Neural progenitor cell (in vitro differentiated cells): Measurements from ENCODE around the gene CNNM3. TPM values are rescaled to one million over a fixed set of nuclear protein-coding genes. Genes with fewer than 3 reads are reported as not detected.

Experiments used
- DNase-seq: peaks from one replicate; pipeline ENCODE4 v3.0.0-alpha.2; 2016; ENCODE audit warnings: low spot score
- H2AFZ ChIP-seq: fragments of 200-600 bp; sonication (generic); replicated peaks from 2 replicates; pipeline ENCODE4 v1.6.1; 2016; ENCODE audit warnings: antibody characterized with exemption
- H3F3A ChIP-seq: fragments of 200-600 bp; sonication (generic); 2 replicates; pipeline ENCODE4 v1.6.1; 2016; ENCODE audit warnings: antibody characterized with exemption, low read depth
- H3K27ac ChIP-seq: fragments of 200-600 bp; sonication (generic); 2 replicates; pipeline ENCODE4 v1.5.1; 2016; ENCODE audit warnings: mild to moderate bottlenecking
- H3K27me3 ChIP-seq: fragments of 200-600 bp; sonication (generic); 2 replicates; pipeline ENCODE4 v1.6.1; 2016; ENCODE audit warnings: mild to moderate bottlenecking, moderate library complexity
- H3K36me3 ChIP-seq: fragments of 200-600 bp; sonication (generic); 2 replicates; pipeline ENCODE4 v1.5.1; 2016
- H3K4me1 ChIP-seq: fragments of 200-600 bp; sonication (generic); 2 replicates; pipeline ENCODE4 v1.6.1; 2016; ENCODE audit warnings: mixed run types
- H3K4me2 ChIP-seq: fragments of 200-600 bp; sonication (generic); 2 replicates; pipeline ENCODE4 v1.6.1; 2016
- H3K4me3 ChIP-seq: fragments of 200-600 bp; sonication (generic); 2 replicates; pipeline ENCODE4 v1.5.1; 2016
- H3K79me2 ChIP-seq: fragments of 200-600 bp; sonication (generic); 2 replicates; pipeline ENCODE4 v1.6.1; 2016; ENCODE audit warnings: low read depth
- H3K9ac ChIP-seq: fragments of 200-600 bp; sonication (generic); 2 replicates; pipeline ENCODE4 v1.6.1; 2016
- H3K9me3 ChIP-seq: fragments of 200-600 bp; sonication (generic); 2 replicates; pipeline ENCODE4 v1.5.1; 2016; ENCODE audit warnings: low read depth
- H4K20me1 ChIP-seq: fragments of 200-600 bp; sonication (generic); 2 replicates; pipeline ENCODE4 v1.6.1; 2016; ENCODE audit warnings: low read depth
- H3K27ac Mint-ChIP-seq: 3 replicates; pipeline ENCODE4 v1.8.0; 2021; ENCODE audit warnings: mixed read lengths
- H3K27me3 Mint-ChIP-seq: 2 replicates; pipeline ENCODE4 v1.8.0; 2022; ENCODE audit warnings: low read depth, mild to moderate bottlenecking, inconsistent platforms, moderate library complexity, mixed read lengths; ENCODE audit not compliant: insufficient read depth
- H3K36me3 Mint-ChIP-seq: 3 replicates; pipeline ENCODE4 v1.8.0; 2021; ENCODE audit warnings: mixed read lengths
- H3K4me1 Mint-ChIP-seq: 3 replicates; pipeline ENCODE4 v1.8.0; 2021; ENCODE audit warnings: mixed read lengths
- H3K4me3 Mint-ChIP-seq: 3 replicates; pipeline ENCODE4 v1.8.0; 2021; ENCODE audit warnings: mild to moderate bottlenecking, moderate library complexity, mixed read lengths
- H3K9me3 Mint-ChIP-seq: 3 replicates; pipeline ENCODE4 v1.8.0; 2020; ENCODE audit warnings: mixed read lengths
- CTCF ChIP-seq: fragments of 200-600 bp; sonication (generic); IDR thresholded peaks from 2 replicates; pipeline ENCODE4 v1.5.1; 2017; ENCODE audit warnings: antibody characterized with exemption, mild to moderate bottlenecking
- EZH2 ChIP-seq: fragments of 200-600 bp; sonication (generic); IDR thresholded peaks from 2 replicates; pipeline ENCODE4 v1.6.1; 2017; ENCODE audit warnings: antibody characterized with exemption, mild to moderate bottlenecking, moderate library complexity
- EZH2phosphoT487 ChIP-seq: fragments of 200-600 bp; sonication (generic); IDR thresholded peaks from 2 replicates; pipeline ENCODE4 v1.6.1; 2017; ENCODE audit warnings: antibody characterized with exemption
- total RNA-seq: library from RNA; depleted of rRNA; stranded (reverse); fragments of >200 nt; gene quantifications from 2 replicates; pipeline ENCODE4 v1.2.3, GENCODE V29; 2015; ENCODE audit warnings: low replicate concordance

CNNM3 gene
- total RNA-seq, 1 donor from 2014 or later = 11.1 TPM

GRCh38 chr2:96810783-96811192 is 5.3 kb upstream of the CNNM3 start:
- H3K9me3 Mint-ChIP-seq = no peaks in the 10 kb centered on the region
- peaks cover 4% of the 10 kb centered on the region for H3K4me1 ChIP-seq
- no peaks in the 10 kb centered on the region for H3K79me2 ChIP-seq
- no peaks in the 10 kb centered on the region for H3K9me3 ChIP-seq
- no peak for DNase-seq
- H3K27me3 Mint-ChIP-seq = peaks cover 6% of the 10 kb centered on the region
- no peak overlapping the region for H3K27ac Mint-ChIP-seq
- peaks cover 4% of the 10 kb centered on the region for H3K27me3 ChIP-seq
- H3K36me3 Mint-ChIP-seq = peaks cover 26% of the 10 kb centered on the region
- peaks cover 10% of the 10 kb centered on the region for H3F3A ChIP-seq
- peaks cover 9% of the 10 kb centered on the region for H4K20me1 ChIP-seq
- TF ChIP-seq EZH2phosphoT487 (no peak), CTCF (no peak), EZH2 (no peak)
- H3K4me3 Mint-ChIP-seq = no peak overlapping the region
- H3K4me2 ChIP-seq = no peak overlapping the region
- no peak overlapping the region for H3K27ac ChIP-seq
- no peaks in the 10 kb centered on the region for H3K36me3 ChIP-seq
- H3K4me1 Mint-ChIP-seq = peaks cover 15% of the 10 kb centered on the region
- no peak overlapping the region for H3K4me3 ChIP-seq
- H2AFZ ChIP-seq = no peak overlapping the region
- no peak overlapping the region for H3K9ac ChIP-seq

- no peaks in the 10 kb centered on the region for H3K36me3 ChIP-seq
- no peak overlapping the region for H3K4me2 ChIP-seq
- no peak for TF ChIP-seq EZH2
- TF ChIP-seq CTCF = no peak
- no peak for TF ChIP-seq EZH2phosphoT487
Measured at GRCh38 chr2:96811917-96812316, 4.2 kb upstream of the CNNM3 start.

GRCh38 chr2:96813656-96814055 is 2.4 kb upstream of the CNNM3 start:
- no peak overlapping the region for H3K9ac ChIP-seq
- no peak overlapping the region for H3K4me2 ChIP-seq
- peaks cover 20% of the 10 kb centered on the region for H3F3A ChIP-seq
- Mint-ChIP-seq H3K4me1 (peaks cover 23% of the 10 kb centered on the region), H3K36me3 (peaks cover 25% of the 10 kb centered on the region), H3K27ac (no peak overlapping the region), H3K4me3 (no peak overlapping the region), H3K27me3 (peaks cover 7% of the 10 kb centered on the region), H3K9me3 (no peaks in the 10 kb centered on the region)
- no peaks in the 10 kb centered on the region for H3K36me3 ChIP-seq
- peaks cover 27% of the 10 kb centered on the region for H4K20me1 ChIP-seq
- H3K27ac ChIP-seq = no peak overlapping the region
- H3K4me1 ChIP-seq = peaks cover 18% of the 10 kb centered on the region
- no peak overlapping the region for H3K4me3 ChIP-seq
- H3K27me3 ChIP-seq = peaks cover 7% of the 10 kb centered on the region
- no peak for TF ChIP-seq EZH2phosphoT487
- no peak for TF ChIP-seq CTCF
- no peak for TF ChIP-seq EZH2
- no peaks in the 10 kb centered on the region for H3K9me3 ChIP-seq
- DNase-seq = no peak
- no peak overlapping the region for H2AFZ ChIP-seq
- H3K79me2 ChIP-seq = peaks cover 18% of the 10 kb centered on the region

More at GRCh38 chr2:96811917-96812316, 4.2 kb upstream of the CNNM3 start:
- no peak overlapping the region for H3K4me3 Mint-ChIP-seq
- no peak overlapping the region for H3K27ac Mint-ChIP-seq
- no peak overlapping the region for H3K4me3 ChIP-seq
- H3K36me3 Mint-ChIP-seq = peaks cover 26% of the 10 kb centered on the region
- H3K27ac ChIP-seq = no peak overlapping the region
- no peaks in the 10 kb centered on the region for H3K9me3 ChIP-seq
- H3K79me2 ChIP-seq = peaks cover under 1% of the 10 kb centered on the region
- peaks cover 12% of the 10 kb centered on the region for H3F3A ChIP-seq
- no peak overlapping the region for H3K9ac ChIP-seq
- no peaks in the 10 kb centered on the region for H3K9me3 Mint-ChIP-seq
- DNase-seq = no peak
- H2AFZ ChIP-seq = no peak overlapping the region
- peaks cover 10% of the 10 kb centered on the region for H3K4me1 Mint-ChIP-seq
- H3K27me3 ChIP-seq = peaks cover 4% of the 10 kb centered on the region
- H4K20me1 ChIP-seq = peaks cover 9% of the 10 kb centered on the region
- H3K27me3 Mint-ChIP-seq = peaks cover 3% of the 10 kb centered on the region
- H3K4me1 ChIP-seq = peaks cover 4% of the 10 kb centered on the region
